H1 (cell line): Measurements from ENCODE around the gene MACROD2. TPM values are rescaled to one million over a fixed set of nuclear protein-coding genes. Genes with fewer than 3 reads are reported as not detected.

Experiments
- CTCF ChIA-PET: fragments of 300-600 bp; sonication (Branson Sonifier 250); formaldehyde crosslinking; loops from one replicate; lab custom pipeline; 2021; ENCODE audit not compliant: partially characterized antibody; lab: Charles Lee
- POLR2A ChIA-PET: fragments of 300-600 bp; sonication (Branson Sonifier 250); formaldehyde crosslinking; loops from one replicate; lab custom pipeline; 2021; ENCODE audit warnings: inconsistent platforms; ENCODE audit not compliant: partially characterized antibody; lab: Charles Lee
- DNase-seq, 2 experiments: peaks; one replicate each; pipeline versions ENCODE4 v3.0.0 to v3.0.0-alpha.2; 2010 to 2022; ENCODE audit warnings: low spot score in 2 of 2, low read depth in 1 of 2, mixed read lengths in 1 of 2
- FAIRE-seq: peaks from 2 replicates; lab custom pipeline; 2011; peaks lifted over from hg19 to GRCh38; lab: Jason Lieb, UNC
- H2AFZ ChIP-seq: 2 replicates; pipeline ENCODE4 v1.8.1; 2012; ENCODE audit warnings: low read length, inconsistent platforms
- H2AK5ac ChIP-seq: 2 replicates; pipeline ENCODE4 v1.6.1; 2013; ENCODE audit warnings: low read depth, low read length
- H2BK120ac ChIP-seq: replicated peaks from 2 replicates; pipeline ENCODE3; 2013; ENCODE audit warnings: low read depth, low read length, inconsistent platforms
- H2BK12ac ChIP-seq: 2 replicates; pipeline ENCODE4 v1.6.1; 2013; ENCODE audit warnings: low read depth, low read length
- H2BK15ac ChIP-seq: 2 replicates; pipeline ENCODE4 v1.6.1; 2013; ENCODE audit warnings: low read length
- H2BK20ac ChIP-seq: 2 replicates; pipeline ENCODE4 v1.6.1; 2013; ENCODE audit warnings: low read length
- H2BK5ac ChIP-seq: 2 replicates; pipeline ENCODE4 v1.6.1; 2013; ENCODE audit warnings: low read depth, low read length
- H3K14ac ChIP-seq: 2 replicates; pipeline ENCODE4 v1.6.1; 2013; ENCODE audit warnings: inconsistent platforms; ENCODE audit not compliant: insufficient read length
- H3K18ac ChIP-seq: 2 replicates; pipeline ENCODE4 v1.6.1; 2013; ENCODE audit warnings: low read length; ENCODE audit errors: extremely low read depth
- H3K23ac ChIP-seq: 2 replicates; pipeline ENCODE4 v1.6.1; 2013; ENCODE audit warnings: inconsistent platforms; ENCODE audit not compliant: insufficient read length
- H3K23me2 ChIP-seq: 2 replicates; pipeline ENCODE4 v1.6.1; 2013; ENCODE audit warnings: low read depth, low read length
- H3K27ac ChIP-seq: 2 replicates; pipeline ENCODE4 v1.6.1; 2011; ENCODE audit warnings: low read depth, low read length, inconsistent platforms
- H3K27me3 ChIP-seq, 4 experiments: replicated peaks in 1 of 4; 1 replicate in 1 of 4; 2 replicates in 3 of 4; pipeline versions ENCODE4 v1.6.1 to v1.8.1; 2011 to 2013; ENCODE audit warnings: low read length in 3 of 4, mild to moderate bottlenecking in 3 of 4, inconsistent platforms in 2 of 4, mixed read lengths in 2 of 4, moderate library complexity in 1 of 4; ENCODE audit not compliant: control insufficient read depth in 3 of 4, insufficient read depth in 3 of 4; ENCODE audit errors: extremely low read depth in 1 of 4
- H3K36me3 ChIP-seq, 4 experiments: 2 replicates each; pipeline versions ENCODE4 v1.6.1 to v1.8.1; 2011 to 2013; ENCODE audit warnings: mild to moderate bottlenecking in 4 of 4, low read length in 3 of 4, moderate library complexity in 2 of 4, control low read depth in 1 of 4, inconsistent platforms in 1 of 4; ENCODE audit not compliant: insufficient read depth in 4 of 4, control insufficient read depth in 2 of 4
- H3K4ac ChIP-seq: replicated peaks from 2 replicates; pipeline ENCODE3; 2013; ENCODE audit warnings: low read length, low read depth, mixed read lengths, inconsistent platforms; ENCODE audit not compliant: insufficient read length
- H3K4me1 ChIP-seq, 4 experiments: replicated peaks in 1 of 4; 1 replicate in 1 of 4; 2 replicates in 3 of 4; pipeline versions ENCODE4 v1.6.1 to v1.8.1; 2011 to 2013; ENCODE audit warnings: low read length in 3 of 4, inconsistent platforms in 2 of 4, mixed read lengths in 1 of 4; ENCODE audit not compliant: insufficient read depth in 4 of 4, control insufficient read depth in 3 of 4
- H3K4me2 ChIP-seq, 2 experiments: 2 replicates each; pipeline versions ENCODE4 v1.6.1 to v1.8.1; 2011 to 2013; ENCODE audit warnings: low read depth in 2 of 2, low read length in 2 of 2, control low read depth in 1 of 2, inconsistent platforms in 1 of 2, mild to moderate bottlenecking in 1 of 2; ENCODE audit not compliant: insufficient read depth in 1 of 2
- H3K4me3 ChIP-seq, 4 experiments: fragments of 200-600, 300-600 bp in 1 of 4; sonication (generic), shearing (Covaris generic), sonication (Bioruptor Twin) in 1 of 4; 2 replicates each; pipeline versions ENCODE4 v1.5.1 to v1.8.1; 2011 to 2016; ENCODE audit warnings: low read length in 4 of 4, low read depth in 3 of 4, control low read depth in 2 of 4, inconsistent platforms in 2 of 4, mild to moderate bottlenecking in 2 of 4, mixed read lengths in 1 of 4, moderate library complexity in 1 of 4; ENCODE audit not compliant: insufficient read depth in 2 of 4; ENCODE audit errors: extremely low read depth in 1 of 4
- H3K56ac ChIP-seq: replicated peaks from 2 replicates; pipeline ENCODE3; 2013; ENCODE audit warnings: low read depth, mild to moderate bottlenecking, mixed read lengths, low read length, inconsistent platforms; ENCODE audit not compliant: insufficient read length
- H3K79me1 ChIP-seq: 2 replicates; pipeline ENCODE4 v1.6.1; 2013; ENCODE audit warnings: low read depth, low read length, control low read depth
- H3K79me2 ChIP-seq, 2 experiments: 2 replicates each; pipeline versions ENCODE4 v1.6.1 to v1.8.1; 2012 to 2013; ENCODE audit warnings: low read length in 2 of 2, mild to moderate bottlenecking in 2 of 2, inconsistent platforms in 1 of 2; ENCODE audit not compliant: insufficient read depth in 2 of 2, control insufficient read depth in 1 of 2
- H3K9ac ChIP-seq, 4 experiments: replicated peaks in 1 of 4; 1 replicate in 1 of 4; 2 replicates in 3 of 4; pipeline versions ENCODE4 v1.6.1 to v1.8.1; 2011 to 2013; ENCODE audit warnings: low read depth in 3 of 4, low read length in 3 of 4, control low read depth in 2 of 4, mild to moderate bottlenecking in 2 of 4, moderate library complexity in 2 of 4, inconsistent platforms in 1 of 4; ENCODE audit errors: extremely low read depth in 1 of 4
- H3K9me3 ChIP-seq, 2 experiments: 2 replicates each; pipeline versions ENCODE4 v1.6.1 to v1.8.1; 2012 to 2013; ENCODE audit warnings: mild to moderate bottlenecking in 2 of 2, moderate library complexity in 2 of 2, control low read depth in 1 of 2, inconsistent platforms in 1 of 2, low read depth in 1 of 2, low read length in 1 of 2, mixed read lengths in 1 of 2; ENCODE audit not compliant: insufficient read depth in 2 of 2
- H4K20me1 ChIP-seq, 2 experiments: replicated peaks in 1 of 2; 2 replicates each; pipeline versions ENCODE3 to v1.8.1; 2011 to 2013; ENCODE audit warnings: inconsistent platforms in 2 of 2, low read length in 2 of 2, mild to moderate bottlenecking in 1 of 2; ENCODE audit not compliant: insufficient read depth in 2 of 2, control insufficient read depth in 1 of 2
- H4K5ac ChIP-seq: 2 replicates; pipeline ENCODE4 v1.6.1; 2013; ENCODE audit warnings: low read length, low read depth, mixed read lengths, inconsistent platforms; ENCODE audit not compliant: insufficient read length
- H4K8ac ChIP-seq: 2 replicates; pipeline ENCODE4 v1.8.0; 2013; ENCODE audit warnings: mild to moderate bottlenecking, moderate library complexity, low read length, inconsistent platforms; ENCODE audit not compliant: insufficient read depth; ENCODE audit errors: extremely low read depth
- H4K91ac ChIP-seq: replicated peaks from 2 replicates; pipeline ENCODE3; 2013; ENCODE audit warnings: low read length, mixed read lengths, inconsistent platforms; ENCODE audit not compliant: insufficient read length
- ASH2L ChIP-seq: fragments of 200-600, 300-600 bp; sonication (generic); IDR thresholded peaks from one replicate; pipeline ENCODE4 v1.7.1; 2017; ENCODE audit warnings: low read length
- EGR1 ChIP-seq: IDR thresholded peaks from 2 replicates; pipeline ENCODE4 v1.6.1; 2011; ENCODE audit warnings: low read depth, low read length, borderline replicate concordance
- JUN ChIP-seq: IDR thresholded peaks from 2 replicates; pipeline ENCODE4 v1.6.1; 2011; ENCODE audit warnings: low read depth, mild to moderate bottlenecking, improper control_type of control experiment, low read length
- JUND ChIP-seq: IDR thresholded peaks from 2 replicates; pipeline ENCODE4 v1.6.1; 2011; ENCODE audit warnings: mild to moderate bottlenecking, improper control_type of control experiment, low read length
- MAFK ChIP-seq: IDR thresholded peaks from 2 replicates; pipeline ENCODE4 v1.6.1; 2012; ENCODE audit warnings: low read depth, mild to moderate bottlenecking, improper control_type of control experiment, low read length
- PHF8 ChIP-seq: fragments of 200-600 bp; sonication (generic); conservative IDR thresholded peaks from 2 replicates; pipeline ENCODE4 v1.7.1; 2012; ENCODE audit warnings: low read depth, mild to moderate bottlenecking, inconsistent platforms, low read length, moderate library complexity
- SP2 ChIP-seq: IDR thresholded peaks from 2 replicates; pipeline ENCODE4 v1.6.1; 2012; ENCODE audit warnings: mild to moderate bottlenecking, low read length, inconsistent platforms
- TAF7 ChIP-seq: optimal IDR thresholded peaks from 2 replicates; pipeline ENCODE3; 2011; ENCODE audit warnings: low read depth, mild to moderate bottlenecking, inconsistent platforms, low read length, moderate library complexity, borderline replicate concordance
- WGBS, 2 experiments: shearing (Covaris generic) in 1 of 2; methylation state at CpG; one replicate each; pipeline versions ENCODE4 v1.1.6 to v1.1.7; 2013 to 2015; ENCODE audit warnings: low lambda C conversion rate in 2 of 2, mixed read lengths in 2 of 2, inconsistent platforms in 1 of 2, low coverage in 1 of 2, missing lambda C conversion rate in 1 of 2; ENCODE audit not compliant: insufficient replicate concordance in 2 of 2, insufficient coverage in 1 of 2, insufficient read length in 1 of 2; ENCODE audit errors: extremely low coverage in 1 of 2, missing lambda C conversion rate in 1 of 2; 5-methylcytosine and 5-hydroxymethylcytosine counted together
- polyA plus RNA-seq, 7 experiments: library from polyadenylated mRNA; depleted of rRNA in 3 of 7; stranded (reverse) in 5 of 7; unstranded in 2 of 7; fragments of >200 nt in 5 of 7; fragments of 200-250 nt in 2 of 7; gene quantifications; 1 replicate in 5 of 7; 2 replicates in 1 of 7; 4 replicates in 1 of 7; pipeline versions ENCODE4 v1.2.1 to v1.2.3, GENCODE V29; 2011 to 2013; ENCODE audit warnings: missing spikeins in 2 of 7, mixed read lengths in 2 of 7
- total RNA-seq: library from RNA; stranded (reverse); fragmentation: NEBNext Ultra II Directional; extraction: Animal tissue kit (Norgen Biotek cat#: 25700); gene quantifications from 2 replicates; pipeline ENCODE4 v1.2.1, GENCODE V29; 2021
- TF ChIP-seq, protein P1 (sequence below): IDR thresholded peaks from 2 replicates; pipeline ENCODE4 v1.6.1; 2012; ENCODE audit warnings: inconsistent platforms
- TF ChIP-seq, protein P2 (sequence below): IDR thresholded peaks from 2 replicates; pipeline ENCODE4 v1.6.1; 2012; ENCODE audit warnings: low read length, inconsistent platforms

MACROD2 gene
- total and polyA plus RNA-seq, 2 of the 8 experiments (the other 6 are each of a cell fraction or from before 2014, with no cell fraction given) = 0.70 to 3.9 TPM

GRCh38 chr20:16035576-16035975 is 2040.3 kb downstream of the MACROD2 start:
- H3K79me1 ChIP-seq = no peaks in the 10 kb centered on the region
- no peak overlapping the region for H3K4ac ChIP-seq
- H2BK15ac ChIP-seq = no peak overlapping the region
- H3K4me3 ChIP-seq = no peak overlapping the region
- no peak overlapping the region for H2BK20ac ChIP-seq
- no peak overlapping the region for H3K18ac ChIP-seq
- no peaks in the 10 kb centered on the region for H3K36me3 ChIP-seq
- no peak overlapping the region for H3K4me2 ChIP-seq
- FAIRE-seq (no peak), DNase-seq (no peak)
- no peak overlapping the region for H2AK5ac ChIP-seq
- no peak overlapping the region for H2AFZ ChIP-seq
- H3K4me1 ChIP-seq = peaks cover 0 to 2% (median 0%) of the 10 kb centered on the region in 4 experiments; a peak in 2 of 7 replicates
- no peak overlapping the region for H2BK12ac ChIP-seq
- H3K56ac ChIP-seq = no peak overlapping the region
- no peaks in the 10 kb centered on the region for H4K20me1 ChIP-seq
- no peak overlapping the region for H4K8ac ChIP-seq
- H2BK5ac ChIP-seq = no peak overlapping the region
- H4K91ac ChIP-seq = no peak overlapping the region
- POLR2A ChIA-PET = no interaction called here
- no peak overlapping the region for H2BK120ac ChIP-seq
- no peak overlapping the region for H3K9ac ChIP-seq
- H3K23ac ChIP-seq = no peak overlapping the region
- 77% methylated on average over 3 of the region's 3 CpGs; no CpG with 5 or more reads in 1 of the 2 experiments for WGBS, 2 experiments
- no peaks in the 10 kb centered on the region for H3K9me3 ChIP-seq
- H3K27ac ChIP-seq = no peak overlapping the region
- no peaks in the 10 kb centered on the region for H3K23me2 ChIP-seq
- H3K27me3 ChIP-seq = no peaks in the 10 kb centered on the region
- no peak overlapping the region for H4K5ac ChIP-seq
- no peaks in the 10 kb centered on the region for H3K79me2 ChIP-seq
- H3K14ac ChIP-seq = no peak overlapping the region
- CTCF ChIA-PET = interaction anchor here (1.6 to 2.9 kb wide), 2 partner anchors 10 to 28 kb away, joined by 4 to 7 read pairs; no protein-coding TSS in a partner anchor
- TF ChIP-seq JUN = no peak
- no peak for TF ChIP-seq TAF7
- TF ChIP-seq ASH2L = no peak
- TF ChIP-seq MAFK = no peak
- TF ChIP-seq, protein P1, sequence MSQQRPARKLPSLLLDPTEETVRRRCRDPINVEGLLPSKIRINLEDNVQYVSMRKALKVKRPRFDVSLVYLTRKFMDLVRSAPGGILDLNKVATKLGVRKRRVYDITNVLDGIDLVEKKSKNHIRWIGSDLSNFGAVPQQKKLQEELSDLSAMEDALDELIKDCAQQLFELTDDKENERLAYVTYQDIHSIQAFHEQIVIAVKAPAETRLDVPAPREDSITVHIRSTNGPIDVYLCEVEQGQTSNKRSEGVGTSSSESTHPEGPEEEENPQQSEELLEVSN = no peak
- TF ChIP-seq, protein P2, sequence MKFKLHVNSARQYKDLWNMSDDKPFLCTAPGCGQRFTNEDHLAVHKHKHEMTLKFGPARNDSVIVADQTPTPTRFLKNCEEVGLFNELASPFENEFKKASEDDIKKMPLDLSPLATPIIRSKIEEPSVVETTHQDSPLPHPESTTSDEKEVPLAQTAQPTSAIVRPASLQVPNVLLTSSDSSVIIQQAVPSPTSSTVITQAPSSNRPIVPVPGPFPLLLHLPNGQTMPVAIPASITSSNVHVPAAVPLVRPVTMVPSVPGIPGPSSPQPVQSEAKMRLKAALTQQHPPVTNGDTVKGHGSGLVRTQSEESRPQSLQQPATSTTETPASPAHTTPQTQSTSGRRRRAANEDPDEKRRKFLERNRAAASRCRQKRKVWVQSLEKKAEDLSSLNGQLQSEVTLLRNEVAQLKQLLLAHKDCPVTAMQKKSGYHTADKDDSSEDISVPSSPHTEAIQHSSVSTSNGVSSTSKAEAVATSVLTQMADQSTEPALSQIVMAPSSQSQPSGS = no peak
- TF ChIP-seq PHF8 = no peak
- no peak for TF ChIP-seq SP2
- no peak for TF ChIP-seq JUND
- TF ChIP-seq EGR1 = no peak
